Testis (tissue), 2 donors: ENCODE measurements around the gene ZNF423.

Source experiments
- POLR2A ChIP-seq: fragments of 450-650 bp; IDR thresholded peaks from one replicate; pipeline ENCODE4 v1.6.1; 2017; ENCODE audit warnings: antibody characterized with exemption, mild to moderate bottlenecking, moderate library complexity
- TF ChIP-seq, protein P1 (sequence below), 3 experiments: fragments of 450-650 bp in 2 of 3; fragments of 200-600 bp in 1 of 3; sonication (generic) in 1 of 3; IDR thresholded peaks; one replicate each; pipeline ENCODE4 v1.5.1; 2016 to 2019; ENCODE audit warnings: antibody characterized with exemption in 3 of 3, mild to moderate bottlenecking in 2 of 3, moderate library complexity in 1 of 3

GRCh38 chr16:49640581-49640980 lies 215.3 kb downstream of the ZNF423 start:
- TF ChIP-seq, protein P1, sequence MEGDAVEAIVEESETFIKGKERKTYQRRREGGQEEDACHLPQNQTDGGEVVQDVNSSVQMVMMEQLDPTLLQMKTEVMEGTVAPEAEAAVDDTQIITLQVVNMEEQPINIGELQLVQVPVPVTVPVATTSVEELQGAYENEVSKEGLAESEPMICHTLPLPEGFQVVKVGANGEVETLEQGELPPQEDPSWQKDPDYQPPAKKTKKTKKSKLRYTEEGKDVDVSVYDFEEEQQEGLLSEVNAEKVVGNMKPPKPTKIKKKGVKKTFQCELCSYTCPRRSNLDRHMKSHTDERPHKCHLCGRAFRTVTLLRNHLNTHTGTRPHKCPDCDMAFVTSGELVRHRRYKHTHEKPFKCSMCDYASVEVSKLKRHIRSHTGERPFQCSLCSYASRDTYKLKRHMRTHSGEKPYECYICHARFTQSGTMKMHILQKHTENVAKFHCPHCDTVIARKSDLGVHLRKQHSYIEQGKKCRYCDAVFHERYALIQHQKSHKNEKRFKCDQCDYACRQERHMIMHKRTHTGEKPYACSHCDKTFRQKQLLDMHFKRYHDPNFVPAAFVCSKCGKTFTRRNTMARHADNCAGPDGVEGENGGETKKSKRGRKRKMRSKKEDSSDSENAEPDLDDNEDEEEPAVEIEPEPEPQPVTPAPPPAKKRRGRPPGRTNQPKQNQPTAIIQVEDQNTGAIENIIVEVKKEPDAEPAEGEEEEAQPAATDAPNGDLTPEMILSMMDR (IDR thresholded peaks at IDR 0.05), result no peak
- TF ChIP-seq POLR2A, result no peak
